BJ (cell line): ENCODE results near the gene PALLD. TPM values are rescaled to one million over a fixed set of nuclear protein-coding genes. Genes with fewer than 3 reads are reported as not detected.

Experiments used
- CTCF ChIA-PET: fragments of 350-600 bp; formaldehyde crosslinking; extraction: SDS; loops from one replicate; lab custom pipeline; 2021; ENCODE audit warnings: antibody characterized with exemption, inconsistent platforms; lab: Yijun Ruan, JAX
- POLR2A ChIA-PET: fragments of 300-600 bp; sonication (Branson Sonifier 250); formaldehyde crosslinking; extraction: SDS; loops from one replicate; lab custom pipeline; 2021; ENCODE audit warnings: antibody characterized with exemption; lab: Charles Lee
- DNase-seq: peaks from one replicate; pipeline ENCODE4 v3.0.0-alpha.2; 2011; ENCODE audit warnings: low read depth
- H3K27me3 ChIP-seq: 2 replicates; pipeline ENCODE4 v1.6.0; 2011; ENCODE audit warnings: low read length; ENCODE audit not compliant: control insufficient read depth, insufficient read depth
- H3K36me3 ChIP-seq: 2 replicates; pipeline ENCODE4 v1.5.1; 2011; ENCODE audit warnings: low read length; ENCODE audit not compliant: control insufficient read depth, insufficient read depth
- H3K4me3 ChIP-seq: 2 replicates; pipeline ENCODE4 v1.5.1; 2011; ENCODE audit warnings: low read depth, mild to moderate bottlenecking, control low read depth, low read length
- polyA plus RNA-seq: library from polyadenylated mRNA; depleted of rRNA; stranded (reverse); fragments of >200 nt; gene quantifications from 2 replicates; pipeline ENCODE4 v1.2.3, GENCODE V29; 2011
- TF ChIP-seq, protein P1 (sequence below): IDR thresholded peaks from 2 replicates; pipeline ENCODE4 v1.5.1; 2011; ENCODE audit warnings: low read depth, mild to moderate bottlenecking, control low read depth, inconsistent platforms, low read length, moderate library complexity; ENCODE audit not compliant: insufficient read depth

Gene PALLD
- polyA plus RNA-seq, 1 experiment = 30.3 TPM

- TF ChIP-seq, protein P1, sequence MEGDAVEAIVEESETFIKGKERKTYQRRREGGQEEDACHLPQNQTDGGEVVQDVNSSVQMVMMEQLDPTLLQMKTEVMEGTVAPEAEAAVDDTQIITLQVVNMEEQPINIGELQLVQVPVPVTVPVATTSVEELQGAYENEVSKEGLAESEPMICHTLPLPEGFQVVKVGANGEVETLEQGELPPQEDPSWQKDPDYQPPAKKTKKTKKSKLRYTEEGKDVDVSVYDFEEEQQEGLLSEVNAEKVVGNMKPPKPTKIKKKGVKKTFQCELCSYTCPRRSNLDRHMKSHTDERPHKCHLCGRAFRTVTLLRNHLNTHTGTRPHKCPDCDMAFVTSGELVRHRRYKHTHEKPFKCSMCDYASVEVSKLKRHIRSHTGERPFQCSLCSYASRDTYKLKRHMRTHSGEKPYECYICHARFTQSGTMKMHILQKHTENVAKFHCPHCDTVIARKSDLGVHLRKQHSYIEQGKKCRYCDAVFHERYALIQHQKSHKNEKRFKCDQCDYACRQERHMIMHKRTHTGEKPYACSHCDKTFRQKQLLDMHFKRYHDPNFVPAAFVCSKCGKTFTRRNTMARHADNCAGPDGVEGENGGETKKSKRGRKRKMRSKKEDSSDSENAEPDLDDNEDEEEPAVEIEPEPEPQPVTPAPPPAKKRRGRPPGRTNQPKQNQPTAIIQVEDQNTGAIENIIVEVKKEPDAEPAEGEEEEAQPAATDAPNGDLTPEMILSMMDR = no peak
- no peak overlapping the region for H3K4me3 ChIP-seq
- no peak for DNase-seq
- H3K36me3 ChIP-seq = no peaks in the 10 kb centered on the region
- H3K27me3 ChIP-seq = no peaks in the 10 kb centered on the region
- POLR2A ChIA-PET = no interaction called here
- CTCF ChIA-PET = interaction anchor here (1.1 to 1.3 kb wide), 2 partner anchors 19 to 205 kb away, joined by 3 read pairs; no protein-coding TSS in a partner anchor
Observed at GRCh38 chr4:168716406-168717129, 219.7 kb downstream of the PALLD start.

DNA sequence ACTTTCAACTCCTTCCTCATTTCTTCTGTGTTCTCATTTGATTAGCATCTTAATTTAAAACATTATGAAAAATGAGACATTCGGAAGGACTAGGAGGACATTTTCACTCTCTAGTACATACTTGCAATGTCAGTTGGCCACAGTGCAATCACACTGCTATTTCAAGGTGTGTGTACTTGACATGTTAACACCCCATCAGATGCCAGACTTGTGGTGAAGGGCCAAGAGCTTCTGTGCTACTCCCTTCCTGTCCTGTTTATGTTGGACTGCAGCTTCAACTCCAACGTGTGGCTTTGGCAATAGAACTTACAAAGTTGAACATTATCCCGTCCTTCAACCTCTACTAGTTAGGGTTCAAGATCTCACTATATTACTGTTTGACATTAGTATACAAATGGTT lies 221.0 kb downstream of the PALLD start:
- TF ChIP-seq, protein P1 = no peak
- no peak for DNase-seq
- Histone ChIP-seq H3K4me3 (no peak overlapping the region), H3K27me3 (no peaks in the 10 kb centered on the region), H3K36me3 (no peaks in the 10 kb centered on the region)
- ChIA-PET CTCF (no interaction called here), POLR2A (no interaction called here)

- DNase-seq = no peak
- no peaks in the 10 kb centered on the region for H3K27me3 ChIP-seq
- CTCF ChIA-PET = interaction anchor here (0.6 kb wide), 1 partner anchor 146 kb away, joined by 4 read pairs; no protein-coding TSS in a partner anchor
- TF ChIP-seq, protein P1 = no peak
- no peaks in the 10 kb centered on the region for H3K36me3 ChIP-seq
- POLR2A ChIA-PET = no interaction called here
- H3K4me3 ChIP-seq = no peak overlapping the region
Observed at GRCh38 chr4:168719725-168720124, 222.9 kb downstream of the PALLD start.

- CTCF ChIA-PET = no interaction called here
- POLR2A ChIA-PET = no interaction called here
- Histone ChIP-seq H3K27me3 (no peaks in the 10 kb centered on the region), H3K4me3 (no peak overlapping the region), H3K36me3 (no peaks in the 10 kb centered on the region)
- DNase-seq = no peak
- TF ChIP-seq, protein P1 = no peak
Observed at GRCh38 chr4:168720396-168720900, 223.6 kb downstream of the PALLD start.

DNA sequence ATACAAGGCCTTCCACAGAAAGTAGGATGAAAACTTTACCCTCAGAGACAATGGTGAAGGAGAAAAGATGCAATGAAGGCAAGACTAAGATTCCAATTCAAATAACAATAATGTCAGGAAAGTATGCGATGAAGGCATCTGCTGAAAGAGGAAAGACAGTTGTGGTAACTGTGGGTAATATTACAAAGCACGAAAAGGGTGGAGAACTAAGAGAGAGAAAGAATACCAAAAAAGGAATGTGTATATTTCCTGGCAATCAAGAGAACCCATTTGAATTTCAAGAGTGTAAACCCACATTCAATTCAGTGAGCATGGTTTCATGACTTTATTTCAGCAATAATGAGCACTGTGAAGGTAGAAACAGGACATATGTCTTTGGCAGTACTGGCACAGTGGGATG lies 225.5 kb downstream of the PALLD start:
- no peak overlapping the region for H3K4me3 ChIP-seq
- no peaks in the 10 kb centered on the region for H3K36me3 ChIP-seq
- ChIA-PET POLR2A (no interaction called here), CTCF (interaction anchor here (1.1 to 1.3 kb wide), 2 partner anchors 8 to 137 kb away, joined by 3 read pairs; no protein-coding TSS in a partner anchor)
- no peak for DNase-seq
- TF ChIP-seq, protein P1 = no peak
- no peaks in the 10 kb centered on the region for H3K27me3 ChIP-seq
